NCI-H446 treated with DMSO at 0.1 percent for 48 hours (cell line): ENCODE data around the gene FOXL2NB.

Experiments used
- DNase-seq: peaks from one replicate; lab custom pipeline; 2025; lab: John Stamatoyannopoulos, UW

FOXL2NB gene

GRCh38 chr3:138933068-138933668 lies 13.8 kb upstream of the FOXL2NB start:
- DNase-seq: no peak

GRCh38 chr3:138933981-138934691 lies 12.9 kb upstream of the FOXL2NB start:
- no peak for DNase-seq

GRCh38 chr3:138935505-138935862 lies 11.5 kb upstream of the FOXL2NB start:
- no peak for DNase-seq

GRCh38 chr3:138935863-138936740 lies 10.9 kb upstream of the FOXL2NB start:
- no peak for DNase-seq

GRCh38 chr3:138936741-138937689 lies 10.0 kb upstream of the FOXL2NB start:
- DNase-seq: no peak

GRCh38 chr3:138937690-138938055 lies 9.3 kb upstream of the FOXL2NB start:
- no peak for DNase-seq

- DNase-seq: no peak
Observed at GRCh38 chr3:138938056-138938876, 8.8 kb upstream of the FOXL2NB start.

- no peak for DNase-seq
Observed at GRCh38 chr3:138938877-138939560, 8.0 kb upstream of the FOXL2NB start.

- DNase-seq: no peak
Observed at GRCh38 chr3:138939561-138940241, 7.3 kb upstream of the FOXL2NB start.

- DNase-seq: no peak
Observed at GRCh38 chr3:138940446-138940845, 6.6 kb upstream of the FOXL2NB start.

- no peak for DNase-seq
Observed at GRCh38 chr3:138941259-138941885, 5.6 kb upstream of the FOXL2NB start.

GRCh38 chr3:138942271-138942670 lies 4.7 kb upstream of the FOXL2NB start:
- no peak for DNase-seq

GRCh38 chr3:138942861-138943623 lies 4.0 kb upstream of the FOXL2NB start:
- no peak for DNase-seq

GRCh38 chr3:138943724-138944653 lies 3.0 kb upstream of the FOXL2NB start:
- no peak for DNase-seq

GRCh38 chr3:138944654-138944928 lies 2.4 kb upstream of the FOXL2NB start:
- no peak for DNase-seq

GRCh38 chr3:138944929-138945708 lies 1.9 kb upstream of the FOXL2NB start:
- no peak for DNase-seq
